Colon (tissue), 2 donors: ENCODE results near the gene GPBP1L1.
"Not testable (repeated sequence)": the region's sequence is repeated elsewhere in the genome, so short reads cannot be mapped to it uniquely, and the experiment has no call there.

ENCODE experiments used
- FAIRE-seq: peaks from 2 replicates; lab custom pipeline; 2012; peaks lifted over from hg19 to GRCh38; lab: Jason Lieb, UNC
- donor health status: control.
- donor health status: control.

GPBP1L1 gene

GRCh38 chr1:45682942-45683341 is 3.4 kb downstream of the GPBP1L1 start:
- no peak for FAIRE-seq

DNA sequence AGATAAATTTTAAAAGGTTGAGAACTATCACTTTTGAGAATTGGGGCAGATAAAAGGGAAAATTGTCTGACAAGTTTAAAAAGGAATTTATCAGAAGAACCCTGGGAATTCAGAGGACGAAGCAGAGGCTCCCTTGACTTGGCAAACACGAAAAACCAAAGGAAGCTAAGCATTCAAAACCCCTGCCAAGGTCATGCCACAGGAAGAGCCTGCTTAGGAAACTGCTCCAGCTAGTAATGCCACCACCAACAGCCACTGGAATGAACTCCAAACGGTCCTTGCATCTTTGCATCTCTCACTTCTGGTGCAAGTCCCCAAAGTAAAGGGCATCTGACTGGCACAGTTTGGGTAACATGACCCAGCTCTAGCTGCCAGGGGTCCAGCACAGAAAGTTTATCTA is 7.2 kb downstream of the GPBP1L1 start:
- FAIRE-seq: no peak

- FAIRE-seq: no peak
These were observed 7.8 kb downstream of the GPBP1L1 start for GRCh38 chr1:45678489-45678888.

DNA sequence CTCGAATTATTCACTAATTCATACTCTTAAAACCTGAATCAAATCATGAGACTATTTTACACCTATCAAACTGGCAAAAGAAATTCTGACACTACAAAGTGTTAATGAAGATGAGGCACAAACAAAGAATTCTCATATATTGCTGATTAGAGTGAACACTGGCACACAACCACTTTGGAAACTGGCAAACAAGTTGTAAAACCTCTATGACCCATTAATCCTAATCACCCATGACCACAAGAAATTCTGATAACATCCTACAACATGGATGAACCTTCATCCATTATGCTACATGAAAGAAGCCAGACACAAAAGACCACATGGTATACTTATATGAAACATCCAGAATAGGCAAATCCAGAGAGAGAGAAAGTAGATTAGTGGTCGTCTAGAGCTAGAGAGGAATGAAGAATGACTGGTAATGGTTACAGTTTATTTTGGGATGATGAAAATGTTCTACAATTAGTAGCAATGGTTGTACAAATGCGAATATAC is 8.5 kb downstream of the GPBP1L1 start:
- FAIRE-seq: no peak

- not testable (repeated sequence) for FAIRE-seq
These were observed 9.8 kb downstream of the GPBP1L1 start for GRCh38 chr1:45676553-45676952.

DNA sequence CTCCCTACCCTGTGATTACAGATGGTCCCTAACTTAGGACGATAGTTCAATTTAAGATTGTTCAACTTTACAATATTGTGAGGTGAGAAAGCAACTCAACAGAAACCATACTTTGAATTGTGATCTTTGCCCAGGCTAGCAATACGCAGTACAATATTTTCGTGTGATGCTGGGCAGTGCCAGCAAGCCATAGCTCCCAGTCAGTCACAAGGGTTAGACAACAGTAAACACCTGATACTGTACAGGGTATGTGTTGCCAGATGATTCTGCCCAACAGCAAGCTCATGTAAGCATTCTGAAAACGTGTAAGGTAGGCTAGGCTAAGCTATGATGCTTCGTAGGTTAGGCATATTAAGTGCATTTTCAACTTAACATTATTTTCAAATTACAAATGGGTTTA is 11.9 kb downstream of the GPBP1L1 start:
- no peak for FAIRE-seq

- no peak for FAIRE-seq
These were observed 12.4 kb downstream of the GPBP1L1 start for GRCh38 chr1:45673956-45674355.

GRCh38 chr1:45669859-45670655 is 16.3 kb downstream of the GPBP1L1 start:
- no peak for FAIRE-seq

DNA sequence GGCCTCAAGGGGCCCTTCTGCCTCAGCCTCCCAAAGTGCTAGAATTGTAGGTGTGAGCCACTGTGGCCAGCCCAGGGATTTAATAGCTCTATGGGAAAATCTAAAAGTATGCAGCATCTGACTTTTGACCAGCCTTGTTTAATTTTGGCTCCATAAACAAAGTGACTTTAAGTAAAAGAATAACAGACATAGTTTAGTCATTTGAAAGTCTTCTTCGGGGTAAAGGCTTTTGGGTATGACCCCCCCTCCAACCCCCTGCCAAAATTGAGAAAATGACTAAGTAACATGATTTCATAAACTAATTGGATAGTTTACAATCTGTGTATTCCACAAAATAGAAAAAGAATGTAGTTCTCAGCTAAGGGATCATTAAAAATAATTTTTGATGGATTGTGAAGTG is 17.0 kb downstream of the GPBP1L1 start:
- FAIRE-seq: no peak

GRCh38 chr1:45668526-45668925 is 17.8 kb downstream of the GPBP1L1 start:
- FAIRE-seq: no peak

- FAIRE-seq: no peak
These were observed 18.8 kb downstream of the GPBP1L1 start for GRCh38 chr1:45667321-45668111.

- FAIRE-seq: no peak
These were observed 19.5 kb downstream of the GPBP1L1 start for GRCh38 chr1:45666836-45667235.

GRCh38 chr1:45660336-45660735 is 26.0 kb downstream of the GPBP1L1 start:
- no peak for FAIRE-seq

- no peak for FAIRE-seq
These were observed 27.1 kb downstream of the GPBP1L1 start for GRCh38 chr1:45659222-45659621.

DNA sequence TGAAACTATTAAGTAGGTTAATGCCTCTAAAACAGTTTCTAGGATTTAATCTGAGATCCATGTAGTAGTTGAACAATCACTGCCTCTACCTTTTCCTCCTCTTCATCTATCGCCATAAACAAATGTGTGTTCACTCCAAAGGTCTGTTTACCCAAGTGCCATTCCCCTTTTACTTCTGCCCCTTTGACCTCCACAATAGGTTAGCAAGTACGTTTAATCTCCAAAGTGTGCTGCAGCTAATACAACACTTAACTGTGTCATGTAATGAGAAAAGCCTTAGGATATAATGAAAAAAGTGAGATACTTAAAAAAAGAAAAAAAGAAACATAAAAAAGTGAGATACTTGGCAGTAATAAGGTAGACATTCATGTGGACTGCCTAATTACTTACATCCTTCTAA is 28.2 kb downstream of the GPBP1L1 start:
- FAIRE-seq: no peak

DNA sequence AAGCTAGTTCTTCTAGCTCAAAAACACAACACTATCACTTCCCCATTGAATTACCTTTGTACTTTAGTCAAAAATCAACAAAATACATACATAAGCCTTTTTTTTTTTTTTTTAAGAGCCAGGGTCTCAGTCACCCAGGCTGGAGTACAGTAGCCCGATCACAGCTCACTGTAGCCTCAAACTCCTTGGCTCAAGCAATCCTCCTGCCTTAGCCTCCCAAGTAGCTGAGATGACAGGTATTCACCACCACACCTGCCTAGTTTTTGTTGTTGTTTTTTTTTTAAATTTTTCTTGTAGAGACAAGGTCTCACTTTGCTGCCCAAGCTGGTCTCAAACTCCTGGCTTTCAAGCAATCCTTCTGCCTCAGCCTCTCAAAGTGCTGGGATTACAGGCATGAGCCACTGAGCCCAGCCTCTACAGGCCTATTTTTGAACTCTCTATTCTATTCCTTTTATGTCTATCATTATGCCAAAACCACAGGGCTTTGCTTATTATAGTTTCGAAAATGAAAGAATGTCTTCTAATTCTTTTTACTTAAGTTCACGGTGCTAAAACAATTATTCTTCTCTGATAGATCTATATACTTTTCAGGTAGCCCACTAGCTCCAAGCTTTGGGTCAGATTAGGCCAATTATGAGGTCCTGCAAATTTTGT is 29.6 kb downstream of the GPBP1L1 start:
- no peak for FAIRE-seq

GRCh38 chr1:45654540-45655280 is 31.6 kb downstream of the GPBP1L1 start:
- no peak for FAIRE-seq

- no peak for FAIRE-seq
These were observed 38.9 kb downstream of the GPBP1L1 start for GRCh38 chr1:45647248-45648021.

DNA sequence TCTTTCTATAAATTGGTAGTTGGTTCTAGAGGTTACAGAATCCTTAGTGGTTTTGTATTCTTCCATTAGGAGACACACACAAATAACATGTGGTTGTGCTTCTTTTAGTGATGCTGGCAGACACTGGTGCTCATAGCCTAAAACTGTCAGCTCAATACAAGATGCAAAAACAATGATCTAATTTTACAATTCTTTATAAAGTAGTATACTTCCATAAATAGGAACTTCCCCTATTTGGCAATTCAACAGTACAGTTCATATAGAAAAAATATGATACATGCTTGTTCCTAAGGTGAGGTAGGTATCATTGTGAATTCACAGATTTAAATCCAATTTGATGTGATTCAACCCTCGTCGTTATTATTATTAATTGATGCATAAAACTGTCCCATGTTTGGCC is 41.7 kb downstream of the GPBP1L1 start:
- no peak for FAIRE-seq

- FAIRE-seq: peak; percentile 41
These were observed 42.4 kb downstream of the GPBP1L1 start for GRCh38 chr1:45643978-45644377.

DNA sequence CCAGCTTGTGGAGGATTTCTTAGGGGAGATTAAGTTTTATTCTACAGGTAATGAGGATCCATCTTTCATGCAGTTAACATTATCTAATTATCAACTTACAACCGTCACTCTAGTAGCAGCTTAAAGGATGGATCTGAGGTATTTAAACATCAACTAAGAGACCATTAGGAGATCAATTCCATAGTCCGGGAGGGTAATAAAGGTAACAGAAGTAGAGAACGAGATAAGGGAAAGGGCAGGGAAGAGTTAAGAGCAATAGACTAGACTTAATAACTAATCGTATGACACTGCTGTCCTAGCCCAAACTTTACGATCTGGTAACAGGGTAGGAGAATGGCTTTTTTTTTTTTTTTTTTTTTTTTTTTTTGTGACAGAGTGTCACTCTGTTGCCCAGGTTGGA is 43.0 kb downstream of the GPBP1L1 start:
- no peak for FAIRE-seq
